Activated CD8-positive, alpha-beta T cell treated with anti-CD3 and anti-CD28 coated beads for 36 hours (primary cell): ENCODE data around the gene CMTM1. TPM values are rescaled to one million over a fixed set of nuclear protein-coding genes. Genes with fewer than 3 reads are reported as not detected.

Experiments
- ATAC-seq: fragments of 200-7000 bp; cut with Tn5 transposase; one replicate; pipeline ENCODE4 v1.10.0; 2021; ENCODE audit warnings: mild to moderate bottlenecking, moderate library complexity
- CTCF ChIA-PET: fragments of 350-600 bp; sonication (Branson Sonifier 250); formaldehyde crosslinking; loops from one replicate; lab custom pipeline; 2021; ENCODE audit warnings: antibody characterized with exemption; lab: Charles Lee
- POLR2A ChIA-PET: fragments of 350-600 bp; sonication (Branson Sonifier 250); formaldehyde crosslinking; loops from one replicate; lab custom pipeline; 2021; ENCODE audit warnings: antibody characterized with exemption; lab: Charles Lee
- DNase-seq: peaks from one replicate; pipeline ENCODE4 v3.0.0-alpha.2; 2020
- H3K27ac Mint-ChIP-seq: one replicate; pipeline ENCODE4 v1.8.0; 2021; ENCODE audit warnings: mild to moderate bottlenecking, mixed read lengths
- H3K27me3 Mint-ChIP-seq: one replicate; pipeline ENCODE4 v1.8.0; 2021; ENCODE audit warnings: mixed read lengths
- H3K36me3 Mint-ChIP-seq: one replicate; pipeline ENCODE4 v1.8.0; 2021; ENCODE audit warnings: low read depth, mixed read lengths
- H3K4me1 Mint-ChIP-seq: one replicate; pipeline ENCODE4 v1.8.0; 2021; ENCODE audit warnings: low read depth, mixed read lengths
- H3K4me3 Mint-ChIP-seq: one replicate; pipeline ENCODE4 v1.8.0; 2021; ENCODE audit warnings: mild to moderate bottlenecking, moderate library complexity, mixed read lengths
- H3K9me3 Mint-ChIP-seq: one replicate; pipeline ENCODE4 v1.8.0; 2021; ENCODE audit warnings: mixed read lengths
- intact Hi-C: fragments of 100-400 bp; cut with micrococcal nuclease; formaldehyde crosslinking; loops from one replicate; pipeline ENCODE4 v1.10.0; 2022
- total RNA-seq, 2 experiments: library from RNA; stranded (reverse); gene quantifications; one replicate each; pipeline ENCODE4 v1.2.3, GENCODE V29; 2021
- TF ChIP-seq, protein P1 (sequence below): fragments of 200-600 bp; IDR thresholded peaks from one replicate; pipeline ENCODE4 v1.8.0; 2022; ENCODE audit warnings: antibody characterized with exemption, mild to moderate bottlenecking

The CMTM1 gene
- total RNA-seq, 2 experiments from 2014 or later = 5.4 to 6.2 TPM

DNA sequence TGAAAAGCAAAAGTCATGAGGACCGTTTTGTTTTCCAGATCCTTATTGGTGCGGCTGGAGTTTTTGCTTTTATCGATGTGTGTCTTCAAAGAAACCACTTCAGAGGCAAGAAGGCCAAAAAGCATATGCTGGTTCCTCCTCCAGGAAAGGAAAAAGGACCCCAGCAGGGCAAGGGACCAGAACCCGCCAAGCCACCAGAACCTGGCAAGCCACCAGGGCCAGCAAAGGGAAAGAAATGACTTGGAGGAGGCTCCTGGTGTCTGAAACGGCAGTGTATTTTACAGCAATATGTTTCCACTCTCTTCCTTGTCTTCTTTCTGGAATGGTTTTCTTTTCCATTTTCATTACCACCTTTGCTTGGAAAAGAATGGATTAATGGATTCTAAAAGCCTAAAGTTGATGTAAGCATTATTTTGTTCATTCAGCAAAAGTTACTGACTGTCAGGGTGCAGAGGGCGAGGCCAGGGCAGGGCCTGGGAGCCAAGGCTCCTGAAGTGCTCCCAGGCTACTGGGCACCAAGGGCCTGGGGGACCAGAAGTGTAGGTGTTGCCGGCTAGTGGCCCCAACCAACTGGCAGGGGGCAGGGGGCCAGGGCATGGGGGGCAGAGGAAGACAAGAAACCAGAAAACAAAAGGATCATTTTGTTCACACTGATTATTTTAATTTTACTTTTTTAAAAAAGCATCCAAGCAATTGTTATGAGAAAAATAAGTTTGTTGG is 21.8 kb downstream of the CMTM1 start:
- H3K4me3 Mint-ChIP-seq = peak overlapping the region; percentile 56
- no peak for ATAC-seq

DNA sequence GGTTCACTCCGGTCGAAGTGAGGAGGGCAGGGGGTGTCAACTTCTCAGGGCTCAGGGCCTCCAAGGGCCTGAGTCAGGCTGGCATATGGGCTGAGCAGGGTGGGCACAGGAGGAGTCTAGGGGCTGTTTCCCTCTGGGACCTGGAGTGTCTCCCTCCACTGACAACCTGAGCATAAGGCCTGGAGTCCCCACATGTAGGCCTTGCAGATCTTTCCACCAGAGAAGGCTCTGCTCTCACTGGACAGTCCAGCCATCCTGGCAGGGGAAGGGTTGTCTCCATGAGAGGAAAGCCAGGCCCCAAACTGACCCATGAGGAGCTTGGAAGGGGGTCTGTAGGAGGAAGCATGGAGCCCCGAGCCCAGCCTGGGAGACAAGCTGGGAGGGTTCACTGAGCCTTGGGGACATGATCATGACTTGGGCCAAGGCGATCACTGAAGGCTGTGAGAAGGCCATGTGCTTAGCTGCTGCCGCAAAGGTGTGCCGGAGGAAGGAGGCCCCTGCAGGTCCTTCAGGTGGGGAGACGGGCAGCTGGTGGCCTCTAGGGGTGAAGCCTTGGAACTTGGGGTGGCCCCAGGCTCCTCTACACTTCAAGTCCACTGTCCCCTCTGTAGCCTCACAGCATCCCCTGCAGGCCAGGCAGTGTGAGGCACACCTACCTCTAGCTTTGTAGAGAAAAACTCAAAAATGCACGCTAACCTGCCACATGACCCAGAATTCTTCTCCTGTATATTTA is 22.9 kb downstream of the CMTM1 start:
- peak; percentile 79 for DNase-seq
- peak; percentile 96 for ATAC-seq
- Mint-ChIP-seq H3K27ac (no peak overlapping the region), H3K36me3 (no peaks in the 10 kb centered on the region), H3K27me3 (no peaks in the 10 kb centered on the region), H3K4me1 (peaks cover 36% of the 10 kb centered on the region), H3K9me3 (no peaks in the 10 kb centered on the region), H3K4me3 (peak overlapping the region; percentile 69)
- TF ChIP-seq, protein P1, sequence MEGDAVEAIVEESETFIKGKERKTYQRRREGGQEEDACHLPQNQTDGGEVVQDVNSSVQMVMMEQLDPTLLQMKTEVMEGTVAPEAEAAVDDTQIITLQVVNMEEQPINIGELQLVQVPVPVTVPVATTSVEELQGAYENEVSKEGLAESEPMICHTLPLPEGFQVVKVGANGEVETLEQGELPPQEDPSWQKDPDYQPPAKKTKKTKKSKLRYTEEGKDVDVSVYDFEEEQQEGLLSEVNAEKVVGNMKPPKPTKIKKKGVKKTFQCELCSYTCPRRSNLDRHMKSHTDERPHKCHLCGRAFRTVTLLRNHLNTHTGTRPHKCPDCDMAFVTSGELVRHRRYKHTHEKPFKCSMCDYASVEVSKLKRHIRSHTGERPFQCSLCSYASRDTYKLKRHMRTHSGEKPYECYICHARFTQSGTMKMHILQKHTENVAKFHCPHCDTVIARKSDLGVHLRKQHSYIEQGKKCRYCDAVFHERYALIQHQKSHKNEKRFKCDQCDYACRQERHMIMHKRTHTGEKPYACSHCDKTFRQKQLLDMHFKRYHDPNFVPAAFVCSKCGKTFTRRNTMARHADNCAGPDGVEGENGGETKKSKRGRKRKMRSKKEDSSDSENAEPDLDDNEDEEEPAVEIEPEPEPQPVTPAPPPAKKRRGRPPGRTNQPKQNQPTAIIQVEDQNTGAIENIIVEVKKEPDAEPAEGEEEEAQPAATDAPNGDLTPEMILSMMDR = peak; percentile 81
- intact Hi-C loops = loop anchor here (5.0 kb wide), 1 partner anchor 182 kb away; no protein-coding TSS in a partner anchor
- POLR2A ChIA-PET = interaction anchor here (0.9 to 2.1 kb wide), 5 partner anchors 9 to 114 kb away, joined by 3 to 11 read pairs (median 4); partner anchors contain the start of genes CKLF and CMTM3
- CTCF ChIA-PET = interaction anchor here (0.6 to 3.1 kb wide), 24 partner anchors 9 to 241 kb away, joined by 3 to 29 read pairs (median 6); partner anchors contain the start of genes CKLF, CMTM2 and CMTM3

More for the DNA sequence above, 21.8 kb downstream of the CMTM1 start:
- Mint-ChIP-seq H3K27me3 (no peaks in the 10 kb centered on the region), H3K9me3 (no peaks in the 10 kb centered on the region), H3K27ac (peak overlapping the region; percentile 67), H3K4me1 (peaks cover 36% of the 10 kb centered on the region), H3K36me3 (no peaks in the 10 kb centered on the region)
- TF ChIP-seq, protein P1 = no peak
- intact Hi-C loops = loop anchor here (5.0 kb wide), 1 partner anchor 181 kb away; no protein-coding TSS in a partner anchor
- DNase-seq = no peak
- CTCF ChIA-PET = interaction anchor here (1.9 to 3.1 kb wide), 4 partner anchors 8 to 183 kb away, joined by 13 to 29 read pairs (median 22); partner anchors contain the start of genes CMTM2 and CMTM3
- POLR2A ChIA-PET = interaction anchor here (1.9 kb wide), 1 partner anchor 113 kb away, joined by 5 read pairs; no protein-coding TSS in a partner anchor

DNA sequence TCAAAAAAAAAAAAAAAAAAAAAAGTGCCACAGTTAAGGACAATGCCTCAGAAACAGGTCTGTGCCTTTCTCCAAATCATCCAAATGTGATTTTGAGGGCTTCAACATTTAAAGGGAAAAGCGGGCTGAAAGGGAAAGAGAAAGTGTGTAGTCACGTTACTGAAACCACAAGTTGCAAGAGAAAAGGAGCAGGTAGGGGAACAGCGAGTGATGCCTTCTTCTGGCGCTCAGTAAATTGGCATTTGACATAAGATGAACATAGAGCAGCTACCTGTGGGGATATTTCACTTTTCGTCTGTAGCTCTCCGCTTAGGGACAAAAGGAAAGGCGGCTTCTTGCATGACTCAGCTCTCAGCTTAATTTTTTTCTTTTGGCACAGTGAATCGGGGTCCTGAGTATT is 24.1 kb downstream of the CMTM1 start:
- Mint-ChIP-seq H3K4me1 (peaks cover 43% of the 10 kb centered on the region), H3K9me3 (no peaks in the 10 kb centered on the region), H3K27ac (peak overlapping the region; percentile 34), H3K4me3 (peak overlapping the region; percentile 69), H3K27me3 (no peaks in the 10 kb centered on the region), H3K36me3 (no peaks in the 10 kb centered on the region)
- DNase-seq = peak; percentile 30
- intact Hi-C loops = no loop called here
- TF ChIP-seq, protein P1 = no peak
- CTCF ChIA-PET = interaction anchor here (0.8 to 3.1 kb wide), 17 partner anchors 9 to 185 kb away, joined by 3 to 29 read pairs (median 5); partner anchors contain the start of genes CMTM1 and CMTM2
- ATAC-seq = peak; percentile 51
- POLR2A ChIA-PET = interaction anchor here (0.7 to 2.1 kb wide), 4 partner anchors 11 to 38 kb away, joined by 3 to 11 read pairs (median 4); partner anchors contain the start of genes CKLF and CMTM3

DNA sequence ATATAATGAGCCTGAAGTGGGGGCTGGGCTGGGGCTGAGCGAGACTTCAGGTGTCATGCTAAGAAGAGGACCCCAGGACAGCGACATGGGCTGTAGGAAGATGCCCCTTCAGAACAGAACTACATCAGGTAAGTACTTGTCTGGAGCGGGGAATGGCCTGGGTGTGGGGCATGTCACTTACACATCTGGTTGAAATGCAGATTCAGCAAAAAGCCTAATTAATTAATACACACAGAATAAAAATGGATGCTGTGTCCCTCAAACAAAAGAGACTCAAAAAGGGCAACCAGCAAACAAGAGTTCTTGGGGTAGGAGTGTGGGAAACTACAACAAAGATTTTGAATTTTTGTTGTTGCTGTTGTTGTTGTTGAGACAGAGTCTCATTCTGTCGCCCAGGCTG is 24.8 kb downstream of the CMTM1 start:
- H3K27ac Mint-ChIP-seq = no peak overlapping the region
- H3K4me1 Mint-ChIP-seq = peaks cover 41% of the 10 kb centered on the region
- POLR2A ChIA-PET = interaction anchor here (0.7 to 2.1 kb wide), 3 partner anchors 10 to 39 kb away, joined by 3 to 11 read pairs (median 5); partner anchors contain the start of gene CKLF

More for the DNA sequence above, 24.8 kb downstream of the CMTM1 start:
- H3K36me3 Mint-ChIP-seq = no peaks in the 10 kb centered on the region
- CTCF ChIA-PET = interaction anchor here (0.8 to 3.1 kb wide), 15 partner anchors 8 to 186 kb away, joined by 3 to 29 read pairs (median 5); partner anchors contain the start of genes CMTM1 and CMTM2
- DNase-seq (no peak), ATAC-seq (no peak)
- H3K9me3 Mint-ChIP-seq = no peaks in the 10 kb centered on the region
- intact Hi-C loops = no loop called here
- H3K4me3 Mint-ChIP-seq = peak overlapping the region; percentile 69
- H3K27me3 Mint-ChIP-seq = no peaks in the 10 kb centered on the region
- TF ChIP-seq, protein P1 = no peak
